ENCODE results near the gene ANAPC13.

GRCh38 chr3:134448664-134449063 lies 37.1 kb downstream of the ANAPC13 start:
- TF ChIP-seq CTCF (IDR thresholded peaks at IDR 0.05 in 8 of 11, conservative IDR thresholded peaks at IDR 0.05 in 3 of 11) (no peak), POLR2A (IDR thresholded peaks at IDR 0.05) (no peak), POLR2AphosphoS5 (IDR thresholded peaks at IDR 0.05) (no peak)
